GM12878 (cell line): ENCODE measurements around the gene EYS. TPM values are rescaled to one million over a fixed set of nuclear protein-coding genes. Genes with fewer than 3 reads are reported as not detected.

ENCODE experiments used
- ATAC-seq: fragments of 200-7000 bp; cut with Tn5 transposase; 3 replicates; pipeline ENCODE4 v1.9.1; 2020; ENCODE audit warnings: mild to moderate bottlenecking, moderate library complexity
- BruUV-seq: library from RNA; stranded (reverse); fragments of 400-500 nt; replicated peaks from 2 replicates; lab custom pipeline; 2021; lab: Mats Ljungman, UMichigan
- CTCF ChIA-PET: fragments of 300-600 bp; sonication (Branson Sonifier 250); formaldehyde crosslinking; extraction: SDS; loops from one replicate; lab custom pipeline; 2021; ENCODE audit warnings: inconsistent platforms; lab: Yijun Ruan, JAX
- POLR2A ChIA-PET: fragments of 350-600 bp; formaldehyde crosslinking; extraction: SDS; loops from one replicate; lab custom pipeline; 2021; ENCODE audit warnings: inconsistent platforms; lab: Charles Lee
- RAD21 ChIA-PET: fragments of 300-600 bp; sonication (Branson Sonifier 250); formaldehyde crosslinking; loops from one replicate; lab custom pipeline; 2023; ENCODE audit warnings: antibody characterized with exemption; ENCODE audit not compliant: unreplicated experiment; lab: Charles Lee
- SMC1A ChIA-PET: fragments of 300-600 bp; sonication (Branson Sonifier 250); formaldehyde crosslinking; loops from one replicate; lab custom pipeline; 2023; ENCODE audit not compliant: unreplicated experiment, uncharacterized antibody; lab: Charles Lee
- DNase-seq: peaks from one replicate; pipeline ENCODE4 v3.0.0-alpha.2; 2011; ENCODE audit warnings: low read depth, low spot score
- FAIRE-seq: peaks from 3 replicates; lab custom pipeline; 2011; peaks lifted over from hg19 to GRCh38; lab: Jason Lieb, UNC
- H2AFZ ChIP-seq: 2 replicates; pipeline ENCODE4 v1.6.0; 2011; ENCODE audit warnings: low read depth, low read length, control low read depth; ENCODE audit not compliant: control insufficient read depth
- H3K27ac ChIP-seq: 2 replicates; pipeline ENCODE4 v1.5.1; 2011; ENCODE audit warnings: control low read depth; ENCODE audit not compliant: control insufficient read depth, insufficient read depth
- H3K27me3 ChIP-seq, 2 experiments: replicated peaks in 1 of 2; 2 replicates each; pipeline versions ENCODE4 v1.6.0 to v1.6.1; 2011; ENCODE audit warnings: low read length in 1 of 2; ENCODE audit not compliant: control insufficient read depth in 2 of 2, insufficient read depth in 2 of 2
- H3K36me3 ChIP-seq, 2 experiments: 2 replicates each; pipeline ENCODE4 v1.5.1; 2011; ENCODE audit warnings: low read length in 1 of 2; ENCODE audit not compliant: control insufficient read depth in 2 of 2, insufficient read depth in 2 of 2
- H3K4me1 ChIP-seq: 2 replicates; pipeline ENCODE4 v1.6.1; 2011; ENCODE audit warnings: mild to moderate bottlenecking, low read length, moderate library complexity, mixed read lengths; ENCODE audit not compliant: control insufficient read depth, insufficient read depth
- H3K4me2 ChIP-seq: 2 replicates; pipeline ENCODE4 v1.6.0; 2011; ENCODE audit warnings: control low read depth; ENCODE audit not compliant: control insufficient read depth, insufficient read depth
- H3K4me3 ChIP-seq: fragments of 200-600 bp; sonication (generic); 2 replicates; pipeline ENCODE4 v1.5.1; 2016
- H3K79me2 ChIP-seq: 2 replicates; pipeline ENCODE4 v1.6.0; 2011; ENCODE audit warnings: low read length; ENCODE audit not compliant: control insufficient read depth, insufficient read depth
- H3K9ac ChIP-seq: 2 replicates; pipeline ENCODE4 v1.8.0; 2011; ENCODE audit warnings: low read length, control low read depth, mixed read lengths; ENCODE audit not compliant: control insufficient read depth, insufficient read depth
- H3K9me3 ChIP-seq: replicated peaks from 3 replicates; pipeline ENCODE4 v1.5.1; 2011; ENCODE audit warnings: mild to moderate bottlenecking, low read length; ENCODE audit not compliant: control insufficient read depth, insufficient read depth
- H4K20me1 ChIP-seq: 2 replicates; pipeline ENCODE4 v1.6.0; 2011; ENCODE audit not compliant: control insufficient read depth, insufficient read depth
- BACH1 ChIP-seq: fragments of 450-650 bp; IDR thresholded peaks from 2 replicates; pipeline ENCODE4 v1.6.1; 2017; ENCODE audit warnings: mild to moderate bottlenecking, borderline replicate concordance
- ETV6 ChIP-seq, 2 experiments: fragments of 450-650 bp in 1 of 2; IDR thresholded peaks in 1 of 2; conservative IDR thresholded peaks in 1 of 2; 2 replicates each; pipeline ENCODE4 v1.6.1; 2014; ENCODE audit warnings: antibody characterized with exemption in 1 of 2, borderline replicate concordance in 1 of 2, low read depth in 1 of 2, mild to moderate bottlenecking in 1 of 2, moderate library complexity in 1 of 2
- HSF1 ChIP-seq: fragments of 150-350 bp; IDR thresholded peaks from 2 replicates; pipeline ENCODE4 v1.6.1; 2014; ENCODE audit warnings: mild to moderate bottlenecking, low read depth, low read length
- MEF2A ChIP-seq: IDR thresholded peaks from 2 replicates; pipeline ENCODE4 v1.6.1; 2011; ENCODE audit warnings: low read depth, mild to moderate bottlenecking, low read length, moderate library complexity; ENCODE audit not compliant: insufficient read depth
- MTA2 ChIP-seq: fragments of 450-650 bp; IDR thresholded peaks from 2 replicates; pipeline ENCODE4 v1.6.1; 2016; ENCODE audit warnings: low read depth, mild to moderate bottlenecking, moderate library complexity
- MXI1 ChIP-seq: fragments of 150-350 bp; IDR thresholded peaks from 2 replicates; pipeline ENCODE4 v1.6.1; 2011; ENCODE audit warnings: low read depth, mild to moderate bottlenecking, inconsistent platforms, low read length, improper control_type of control experiment
- POLR2AphosphoS2 ChIP-seq: IDR thresholded peaks from 2 replicates; pipeline ENCODE4 v1.6.1; 2011; ENCODE audit warnings: low read depth, mild to moderate bottlenecking, low read length, improper control_type of control experiment, moderate library complexity
- PRDM15 ChIP-seq: fragments of 450-650 bp; formaldehyde crosslinking; IDR thresholded peaks from 2 replicates; pipeline ENCODE4 v1.4.0; 2020; ENCODE audit warnings: mild to moderate bottlenecking, moderate library complexity
- STAT3 ChIP-seq: IDR thresholded peaks from 2 replicates; pipeline ENCODE4 v1.6.1; 2011; ENCODE audit warnings: low read depth, low read length, improper control_type of control experiment
- ZNF622 ChIP-seq: fragments of 450-650 bp; IDR thresholded peaks from 2 replicates; pipeline ENCODE4 v1.6.1; 2017; ENCODE audit warnings: mild to moderate bottlenecking, inconsistent platforms
- WGBS: methylation state at CpG from one replicate; pipeline ENCODE4 v1.1.6; 2016; ENCODE audit warnings: low lambda C conversion rate; ENCODE audit not compliant: insufficient replicate concordance, insufficient coverage; ENCODE audit errors: missing lambda C conversion rate; 5-methylcytosine and 5-hydroxymethylcytosine counted together
- in situ Hi-C: fragments of 300-500 bp; cut with MboI; formaldehyde crosslinking; loops from 9 replicates; pipeline ENCODE4 v1.14.3; 2018; ENCODE audit warnings: mixed read lengths
- intact Hi-C: fragments of 100-400 bp; cut with micrococcal nuclease; formaldehyde crosslinking; loops from one replicate; pipeline ENCODE4 v1.14.2; 2022; ENCODE audit not compliant: unreplicated experiment
- polyA plus RNA-seq, 11 experiments: library from polyadenylated mRNA; depleted of rRNA in 4 of 11; unstranded in 6 of 11; stranded (reverse) in 5 of 11; fragments of >200 nt; fragmentation: Nextera tagmentation in 4 of 11; fragmentation: Illumina TruSeq in 1 of 11; extraction: Ambion mirVana in 4 of 11; extraction: Trizol in 1 of 11; gene quantifications; 1 replicate in 1 of 11; 2 replicates in 10 of 11; pipeline versions ENCODE4 v1.2.1 to v1.2.3, GENCODE V29; 2011 to 2016; ENCODE audit warnings: inconsistent platforms in 2 of 11, missing spikeins in 2 of 11, low read depth in 1 of 11
- total RNA-seq, 4 experiments: library from RNA; depleted of rRNA in 3 of 4; stranded (reverse); fragments of >200 nt in 3 of 4; fragmentation: Illumina TruSeq in 1 of 4; extraction: Trizol in 1 of 4; gene quantifications; 2 replicates each; pipeline versions ENCODE4 v1.2.1 to v1.2.3, GENCODE V29; 2013 to 2021

EYS gene
- total and polyA plus RNA-seq, 10 of the 15 experiments (the other 5 are each of a cell fraction or from before 2014, with no cell fraction given), result under 0.01 to 0.14 (median 0.02) TPM; not detected in 1

DNA sequence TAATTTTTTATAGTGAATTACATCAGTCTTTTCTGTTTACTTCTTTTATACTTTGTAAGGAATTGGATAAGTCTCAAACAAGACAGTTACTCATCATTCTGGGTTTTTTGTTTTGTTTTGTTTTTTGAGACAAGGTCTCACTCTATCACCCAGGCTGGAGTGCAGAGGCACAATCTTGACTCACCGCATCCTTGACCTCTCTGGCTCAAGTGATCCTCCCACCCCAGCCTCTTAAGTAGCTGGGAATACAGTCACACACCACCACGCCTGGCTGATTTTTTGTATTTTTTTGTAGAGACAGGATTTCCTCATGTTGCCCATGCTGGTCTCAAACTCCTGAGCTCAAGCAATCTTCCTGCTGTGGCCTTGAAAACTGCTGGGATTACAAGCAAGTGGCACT is 524.3 kb downstream of the EYS start:
- Histone ChIP-seq H3K27ac (no peak overlapping the region), H3K9me3 (no peaks in the 10 kb centered on the region), H3K36me3 (no peaks in the 10 kb centered on the region), H3K4me1 (no peaks in the 10 kb centered on the region), H3K4me2 (no peak overlapping the region), H3K27me3 (no peaks in the 10 kb centered on the region), H2AFZ (no peak overlapping the region), H3K4me3 (no peak overlapping the region), H4K20me1 (no peaks in the 10 kb centered on the region), H3K9ac (no peak overlapping the region), H3K79me2 (no peaks in the 10 kb centered on the region)
- no peak for TF ChIP-seq STAT3
- no peak for TF ChIP-seq MEF2A
- TF ChIP-seq POLR2AphosphoS2, result no peak
- TF ChIP-seq BACH1, result no peak
- no peak for TF ChIP-seq PRDM15 (CRISPR knock-in tag)
- TF ChIP-seq HSF1, result no peak
- no peak for TF ChIP-seq ETV6 (conservative IDR thresholded peaks at IDR 0.05 in 1 of 2, IDR thresholded peaks at IDR 0.05 in 1 of 2; ENCODE audit: borderline replicate concordance in 1 of 2, low read depth in 1 of 2)
- no peak for TF ChIP-seq MXI1
- no peak for TF ChIP-seq ZNF622
- TF ChIP-seq MTA2, result no peak
- DNase-seq (no peak), ATAC-seq (no peak), FAIRE-seq (no peak)
- 21% methylated on average over 2 of the region's 2 CpGs for WGBS
- CTCF ChIA-PET, result no interaction called here
- intact Hi-C loops, result no loop called here
- SMC1A ChIA-PET, result no interaction called here
- RAD21 ChIA-PET, result no interaction called here
- in situ Hi-C loops, result no loop called here
- BruUV-seq, result no TSS peak
- POLR2A ChIA-PET, result no interaction called here
